ENCODE measurements around the gene AGMO.

AGMO gene

GRCh38 chr7:15419596-15419995, 142.2 kb downstream of the AGMO start:
- TF ChIP-seq CTCF (IDR thresholded peaks at IDR 0.05; ENCODE audit: low read depth, low read length), result no peak
- Histone ChIP-seq H3K4me3 (ENCODE audit: low read depth, low read length) (no peak overlapping the region), H3K9me3 (ENCODE audit: severe bottlenecking) (no peaks in the 10 kb centered on the region), H3K27me3 (ENCODE audit: insufficient read depth, low read depth, severe bottlenecking) (no peaks in the 10 kb centered on the region), H3K27ac (no peak overlapping the region), H3K36me3 (no peaks in the 10 kb centered on the region)
- DNase-seq, result no peak

- DNase-seq, result no peak
- Histone ChIP-seq H3K27me3 (ENCODE audit: insufficient read depth, low read depth, severe bottlenecking) (no peaks in the 10 kb centered on the region), H3K36me3 (no peaks in the 10 kb centered on the region), H3K9me3 (ENCODE audit: severe bottlenecking) (no peaks in the 10 kb centered on the region), H3K4me3 (ENCODE audit: low read depth, low read length) (no peak overlapping the region), H3K27ac (no peak overlapping the region)
- TF ChIP-seq CTCF (IDR thresholded peaks at IDR 0.05; ENCODE audit: low read depth, low read length), result no peak
These were observed 143.6 kb downstream of the AGMO start for GRCh38 chr7:15418264-15418663.

GRCh38 chr7:15417341-15417988, 144.3 kb downstream of the AGMO start:
- no peak overlapping the region for H3K4me3 ChIP-seq (ENCODE audit: low read depth, low read length)
- no peaks in the 10 kb centered on the region for H3K9me3 ChIP-seq (ENCODE audit: severe bottlenecking)
- no peak overlapping the region for H3K27ac ChIP-seq
- no peak for DNase-seq
- no peak for TF ChIP-seq CTCF (IDR thresholded peaks at IDR 0.05; ENCODE audit: low read depth, low read length)
- H3K27me3 ChIP-seq (ENCODE audit: insufficient read depth, low read depth, severe bottlenecking), result no peaks in the 10 kb centered on the region
- H3K36me3 ChIP-seq, result no peaks in the 10 kb centered on the region

GRCh38 chr7:15411019-15411418, 150.8 kb downstream of the AGMO start:
- no peaks in the 10 kb centered on the region for H3K36me3 ChIP-seq
- H3K4me3 ChIP-seq (ENCODE audit: low read depth, low read length), result no peak overlapping the region
- no peak for TF ChIP-seq CTCF (IDR thresholded peaks at IDR 0.05; ENCODE audit: low read depth, low read length)
- no peak overlapping the region for H3K27ac ChIP-seq
- H3K27me3 ChIP-seq (ENCODE audit: insufficient read depth, low read depth, severe bottlenecking), result no peaks in the 10 kb centered on the region
- no peaks in the 10 kb centered on the region for H3K9me3 ChIP-seq (ENCODE audit: severe bottlenecking)
- no peak for DNase-seq

- no peak overlapping the region for H3K27ac ChIP-seq
- no peaks in the 10 kb centered on the region for H3K36me3 ChIP-seq
- no peak for TF ChIP-seq CTCF (IDR thresholded peaks at IDR 0.05; ENCODE audit: low read depth, low read length)
- no peaks in the 10 kb centered on the region for H3K27me3 ChIP-seq (ENCODE audit: insufficient read depth, low read depth, severe bottlenecking)
- H3K9me3 ChIP-seq (ENCODE audit: severe bottlenecking), result no peaks in the 10 kb centered on the region
- no peak for DNase-seq
- no peak overlapping the region for H3K4me3 ChIP-seq (ENCODE audit: low read depth, low read length)
These were observed 153.9 kb downstream of the AGMO start for GRCh38 chr7:15407910-15408309.

GRCh38 chr7:15403751-15404150, 158.1 kb downstream of the AGMO start:
- Histone ChIP-seq H3K27ac (no peak overlapping the region), H3K36me3 (no peaks in the 10 kb centered on the region), H3K4me3 (ENCODE audit: low read depth, low read length) (no peak overlapping the region), H3K27me3 (ENCODE audit: insufficient read depth, low read depth, severe bottlenecking) (no peaks in the 10 kb centered on the region), H3K9me3 (ENCODE audit: severe bottlenecking) (no peaks in the 10 kb centered on the region)
- no peak for DNase-seq
- no peak for TF ChIP-seq CTCF (IDR thresholded peaks at IDR 0.05; ENCODE audit: low read depth, low read length)

Measured in WERI-Rb-1 (cell line).